Activated naive CD4-positive, alpha-beta T cell treated with anti-CD3 and anti-CD28 coated beads, Interleukin-2, amount 50 U/mL, for 72 hours (primary cell): Measurements from ENCODE around the gene GMEB2. TPM values are rescaled to one million over a fixed set of nuclear protein-coding genes. Genes with fewer than 3 reads are reported as not detected.
"Not testable (repeated sequence)": the region's sequence is repeated elsewhere in the genome, so short reads cannot be mapped to it uniquely, and the experiment has no call there.

Experiments
- ATAC-seq, 2 donors: fragments of 150-1000 bp; cut with Tn5 transposase; 2 replicates each; pipeline ENCODE4 v1.10.0; 2021; ENCODE audit warnings: mild to moderate bottlenecking in 2 of 2, moderate library complexity in 2 of 2
- DNase-seq, 2 donors: peaks; one replicate each; pipeline ENCODE4 v3.0.0; 2021 to 2022; ENCODE audit warnings: low spot score in 2 of 2
- H3K27ac Mint-ChIP-seq, 2 donors: one replicate each; pipeline ENCODE4 v1.8.0; 2022; ENCODE audit warnings: mild to moderate bottlenecking in 2 of 2, mixed read lengths in 2 of 2
- H3K36me3 Mint-ChIP-seq, 2 donors: one replicate each; pipeline ENCODE4 v1.8.0; 2022; ENCODE audit warnings: mixed read lengths in 2 of 2
- H3K9me3 Mint-ChIP-seq, 2 donors: one replicate each; pipeline ENCODE4 v1.8.0; 2022; ENCODE audit warnings: mixed read lengths in 2 of 2
- total RNA-seq, 2 donors: library from RNA; stranded (reverse); gene quantifications; one replicate each; pipeline ENCODE4 v1.2.3, GENCODE V29; 2022

GMEB2 gene
- total RNA-seq, 2 donors from 2014 or later = 11.3 to 24.0 TPM

- no peak overlapping the region for H3K27ac Mint-ChIP-seq
- no peaks in the 10 kb centered on the region for H3K9me3 Mint-ChIP-seq
- no peak for ATAC-seq
- DNase-seq = no peak
- peaks cover 5 to 7% of the 10 kb centered on the region in 2 donors for H3K36me3 Mint-ChIP-seq
Observed at GRCh38 chr20:63611646-63612045, 15.3 kb downstream of the GMEB2 start.

- DNase-seq (no peak), ATAC-seq (no peak)
- Mint-ChIP-seq H3K36me3 (peaks cover 5 to 7% of the 10 kb centered on the region in 2 donors), H3K27ac (peak overlapping the region in 1 of 2 donors; percentile 33), H3K9me3 (no peaks in the 10 kb centered on the region)
Observed at GRCh38 chr20:63610581-63611435, 16.1 kb downstream of the GMEB2 start.

- Mint-ChIP-seq H3K36me3 (peaks cover 9 to 13% of the 10 kb centered on the region in 2 donors), H3K27ac (no peak overlapping the region), H3K9me3 (no peaks in the 10 kb centered on the region)
- ATAC-seq = no peak
- DNase-seq = no peak
Observed at GRCh38 chr20:63606686-63607085, 20.2 kb downstream of the GMEB2 start.

GRCh38 chr20:63602321-63602720 lies 24.6 kb downstream of the GMEB2 start:
- peak in 1 of 2 donors; percentile 25 for ATAC-seq
- DNase-seq = no peak
- Mint-ChIP-seq H3K27ac (peak overlapping the region in 1 of 2 donors; percentile 88), H3K36me3 (peaks cover 13 to 18% of the 10 kb centered on the region in 2 donors), H3K9me3 (no peaks in the 10 kb centered on the region)

GRCh38 chr20:63601679-63602078 lies 25.2 kb downstream of the GMEB2 start:
- DNase-seq (peak in 1 of 2 donors; percentile 74), ATAC-seq (peak in 1 of 2 donors; percentile 29)
- H3K36me3 Mint-ChIP-seq = peaks cover 13 to 18% of the 10 kb centered on the region in 2 donors
- not testable (repeated sequence) for H3K9me3 Mint-ChIP-seq, H3K27ac Mint-ChIP-seq

- ATAC-seq (no peak), DNase-seq (no peak)
- Mint-ChIP-seq H3K9me3 (no peaks in the 10 kb centered on the region), H3K36me3 (peaks cover 13 to 18% of the 10 kb centered on the region in 2 donors), H3K27ac (peak overlapping the region in 1 of 2 donors; percentile 36)
Observed at GRCh38 chr20:63599396-63600050, 27.4 kb downstream of the GMEB2 start.

GRCh38 chr20:63598479-63599395 lies 28.2 kb downstream of the GMEB2 start:
- no peak overlapping the region for H3K27ac Mint-ChIP-seq

GRCh38 chr20:63597651-63598478 lies 29.0 kb downstream of the GMEB2 start:
- no peaks in the 10 kb centered on the region for H3K9me3 Mint-ChIP-seq
- H3K27ac Mint-ChIP-seq = no peak overlapping the region
- DNase-seq (no peak), ATAC-seq (no peak)
- peaks cover 9 to 21% of the 10 kb centered on the region in 2 donors for H3K36me3 Mint-ChIP-seq

More at GRCh38 chr20:63598479-63599395, 28.2 kb downstream of the GMEB2 start:
- no peaks in the 10 kb centered on the region for H3K9me3 Mint-ChIP-seq
- DNase-seq (no peak), ATAC-seq (no peak)
- peaks cover 13 to 18% of the 10 kb centered on the region in 2 donors for H3K36me3 Mint-ChIP-seq

- no peak for ATAC-seq
- Mint-ChIP-seq H3K9me3 (no peaks in the 10 kb centered on the region), H3K27ac (no peak overlapping the region), H3K36me3 (peaks cover 0 to 17% of the 10 kb centered on the region in 2 donors)
- no peak for DNase-seq
Observed at GRCh38 chr20:63596423-63596822, 30.5 kb downstream of the GMEB2 start.

- peaks cover 0 to 23% of the 10 kb centered on the region in 2 donors for H3K36me3 Mint-ChIP-seq
- no peak overlapping the region for H3K27ac Mint-ChIP-seq
- H3K9me3 Mint-ChIP-seq = no peaks in the 10 kb centered on the region
- no peak for ATAC-seq
- DNase-seq = no peak
Observed at GRCh38 chr20:63595416-63596127, 31.3 kb downstream of the GMEB2 start.

GRCh38 chr20:63594043-63594561 lies 32.8 kb downstream of the GMEB2 start:
- H3K9me3 Mint-ChIP-seq = no peaks in the 10 kb centered on the region
- DNase-seq (no peak), ATAC-seq (no peak)
- no peak overlapping the region for H3K27ac Mint-ChIP-seq
- peaks cover 0 to 15% of the 10 kb centered on the region in 2 donors for H3K36me3 Mint-ChIP-seq

- no peak for ATAC-seq
- DNase-seq = no peak
- no peak overlapping the region for H3K27ac Mint-ChIP-seq
- peaks cover 0 to 18% of the 10 kb centered on the region in 2 donors for H3K36me3 Mint-ChIP-seq
- no peaks in the 10 kb centered on the region for H3K9me3 Mint-ChIP-seq
Observed at GRCh38 chr20:63592661-63593060, 34.2 kb downstream of the GMEB2 start.

- peaks cover 0 to 18% of the 10 kb centered on the region in 2 donors for H3K36me3 Mint-ChIP-seq
Observed at GRCh38 chr20:63591786-63592355, 35.0 kb downstream of the GMEB2 start.

GRCh38 chr20:63591147-63591533 lies 35.8 kb downstream of the GMEB2 start:
- Mint-ChIP-seq H3K27ac (no peak overlapping the region), H3K36me3 (peaks cover 0 to 18% of the 10 kb centered on the region in 2 donors), H3K9me3 (no peaks in the 10 kb centered on the region)
- no peak for DNase-seq
- ATAC-seq = no peak

More at GRCh38 chr20:63591786-63592355, 35.0 kb downstream of the GMEB2 start:
- DNase-seq (no peak), ATAC-seq (no peak)
- H3K9me3 Mint-ChIP-seq = no peaks in the 10 kb centered on the region
- no peak overlapping the region for H3K27ac Mint-ChIP-seq
